HG02571 (cell line): Measurements from ENCODE around the gene TSPY10.
"Not testable (repeated sequence)": the region's sequence is repeated elsewhere in the genome, so short reads cannot be mapped to it uniquely, and the experiment has no call there.

Source experiments
- ATAC-seq: cut with Tn5 transposase; IDR thresholded peaks from one replicate; pipeline ENCODE4 v1.9.1; 2021; ENCODE audit warnings: mild to moderate bottlenecking, moderate library complexity; ENCODE audit not compliant: unreplicated experiment

Gene TSPY10

GRCh38 chrY:9527580-9527979, at the start of gene TSPY10:
TSS of gene TSPY10 (plus strand) at chrY:9527880. CDS start at chrY:9527926, 46 bp downstream.
- not testable (repeated sequence) for ATAC-seq

DNA sequence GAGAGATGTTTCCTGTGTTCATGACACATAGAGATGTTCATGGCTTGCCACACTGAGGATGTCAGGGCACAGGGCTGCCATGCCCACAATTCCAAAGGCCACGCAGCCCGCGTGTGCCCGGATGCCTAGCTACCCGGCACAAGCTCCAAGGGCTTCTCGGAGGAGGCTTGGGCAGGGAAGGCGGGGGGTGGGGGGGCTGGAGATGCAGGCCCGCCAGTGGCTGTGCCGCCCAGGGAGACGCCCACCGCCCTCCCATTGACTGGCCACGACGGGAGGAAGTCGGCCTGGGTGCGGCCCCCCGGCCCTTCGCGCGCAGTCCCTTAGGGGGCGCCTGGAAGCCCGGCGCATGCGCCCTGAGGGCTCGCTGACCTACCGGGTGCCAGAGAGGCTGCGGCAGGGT, 40.7 kb upstream of the TSPY10 start, which contains the start of gene TSPY9:
TSPY9 (plus strand) TSS at position 301 of the 400 bp plus-strand sequence; CDS start at position 347, 46 bp downstream.
- not testable (repeated sequence) for ATAC-seq

GRCh38 chrY:9504396-9504795, 23.3 kb upstream of the TSPY10 start:
- not testable (repeated sequence) for ATAC-seq

GRCh38 chrY:9516287-9516686, 11.4 kb upstream of the TSPY10 start:
- not testable (repeated sequence) for ATAC-seq
